NCI-H2196 (cell line): Measurements from ENCODE around the gene KDM6B.

Source experiments
- DNase-seq: peaks from one replicate; lab custom pipeline; 2025; ENCODE audit not compliant: unreplicated experiment; lab: John Stamatoyannopoulos, UW

KDM6B gene

DNA sequence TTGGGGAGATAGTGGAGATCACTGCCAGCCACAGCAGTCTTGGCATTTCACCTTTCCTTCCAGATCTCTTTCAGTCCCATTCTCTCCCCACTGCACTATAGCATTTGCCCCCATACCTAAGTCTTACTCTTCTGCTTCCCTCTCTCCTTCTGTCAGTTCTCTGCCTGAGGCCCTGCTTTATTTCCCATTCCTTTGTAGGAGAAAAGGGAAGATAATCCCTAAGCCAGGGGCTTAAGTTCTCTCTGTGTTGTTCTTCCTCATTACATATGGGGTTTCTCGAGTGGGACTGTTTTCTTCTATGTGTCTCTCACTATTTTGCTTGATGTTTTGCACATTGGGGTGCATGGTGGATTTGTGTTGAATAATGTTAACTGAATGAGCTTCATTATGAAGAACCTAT, 6.4 kb downstream of the KDM6B start:
- no peak for DNase-seq

DNA sequence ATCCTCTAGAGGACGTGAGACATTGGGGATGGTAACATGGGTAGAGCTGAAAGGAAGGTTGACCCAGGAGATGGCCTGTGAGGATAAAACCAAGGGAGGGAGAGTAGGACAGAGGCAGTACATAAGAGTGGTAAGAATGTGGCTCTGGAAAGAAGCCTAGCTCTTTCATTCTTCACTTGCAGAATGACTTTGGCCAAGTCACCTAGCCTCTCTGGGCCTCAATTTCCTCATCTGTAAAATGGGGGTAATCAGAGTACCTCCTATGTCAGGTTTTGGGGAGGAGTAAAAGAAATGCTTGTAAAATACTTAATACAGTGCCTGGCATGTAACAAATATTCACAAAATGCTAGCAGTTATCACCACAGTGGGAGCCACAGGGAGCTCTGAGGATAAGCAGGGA, 6.9 kb downstream of the KDM6B start:
- DNase-seq = no peak

DNA sequence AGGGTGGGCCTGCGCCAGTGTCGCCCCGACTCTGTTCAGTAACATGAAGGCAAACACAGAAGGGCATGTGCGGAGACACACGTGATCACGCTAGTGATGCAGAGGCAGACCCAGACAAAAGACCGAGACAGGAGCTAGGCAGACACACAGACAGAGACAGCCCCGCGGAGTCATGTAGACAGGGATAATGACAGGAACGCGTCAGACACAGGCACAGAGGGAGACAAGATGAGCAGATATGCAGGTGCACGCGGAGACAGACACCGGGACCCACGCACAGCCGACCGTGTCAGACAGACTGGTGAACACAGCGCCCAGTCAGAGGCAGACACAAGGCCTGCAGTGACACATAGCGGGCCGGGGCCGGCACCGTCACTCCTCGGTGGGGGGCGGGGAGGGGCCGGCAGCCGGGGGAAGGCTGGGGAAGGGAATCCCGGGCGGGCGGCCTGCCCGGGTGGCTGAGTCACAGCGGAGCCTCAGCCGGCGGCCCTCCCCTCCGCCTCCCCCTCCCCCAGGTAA, 7.4 kb downstream of the KDM6B start:
- DNase-seq = peak; percentile 41

DNA sequence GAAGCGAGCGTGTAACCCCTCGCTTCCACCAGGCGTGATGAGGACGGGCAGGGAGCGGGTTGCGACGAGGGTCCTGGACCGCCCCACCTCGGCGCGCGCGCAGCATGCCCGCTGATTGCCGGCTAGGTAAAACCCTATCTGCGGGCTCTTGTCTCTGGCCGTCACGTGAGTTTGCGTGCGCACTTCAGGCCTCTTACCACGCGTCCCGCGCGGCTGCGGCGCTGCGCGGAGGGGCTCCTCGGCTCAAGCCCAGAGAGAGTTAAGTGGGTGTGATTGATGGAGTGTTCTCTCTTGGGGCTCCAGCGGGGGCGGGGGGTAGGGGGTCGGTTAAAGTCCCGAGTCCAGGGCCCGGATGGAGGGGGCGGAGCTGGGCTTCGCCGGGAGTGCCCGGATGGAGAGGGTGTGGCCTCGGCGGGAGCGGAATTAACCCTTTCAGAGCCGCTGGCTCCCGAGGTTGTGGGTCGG, 7.9 kb downstream of the KDM6B start:
- peak; percentile 72 for DNase-seq

DNA sequence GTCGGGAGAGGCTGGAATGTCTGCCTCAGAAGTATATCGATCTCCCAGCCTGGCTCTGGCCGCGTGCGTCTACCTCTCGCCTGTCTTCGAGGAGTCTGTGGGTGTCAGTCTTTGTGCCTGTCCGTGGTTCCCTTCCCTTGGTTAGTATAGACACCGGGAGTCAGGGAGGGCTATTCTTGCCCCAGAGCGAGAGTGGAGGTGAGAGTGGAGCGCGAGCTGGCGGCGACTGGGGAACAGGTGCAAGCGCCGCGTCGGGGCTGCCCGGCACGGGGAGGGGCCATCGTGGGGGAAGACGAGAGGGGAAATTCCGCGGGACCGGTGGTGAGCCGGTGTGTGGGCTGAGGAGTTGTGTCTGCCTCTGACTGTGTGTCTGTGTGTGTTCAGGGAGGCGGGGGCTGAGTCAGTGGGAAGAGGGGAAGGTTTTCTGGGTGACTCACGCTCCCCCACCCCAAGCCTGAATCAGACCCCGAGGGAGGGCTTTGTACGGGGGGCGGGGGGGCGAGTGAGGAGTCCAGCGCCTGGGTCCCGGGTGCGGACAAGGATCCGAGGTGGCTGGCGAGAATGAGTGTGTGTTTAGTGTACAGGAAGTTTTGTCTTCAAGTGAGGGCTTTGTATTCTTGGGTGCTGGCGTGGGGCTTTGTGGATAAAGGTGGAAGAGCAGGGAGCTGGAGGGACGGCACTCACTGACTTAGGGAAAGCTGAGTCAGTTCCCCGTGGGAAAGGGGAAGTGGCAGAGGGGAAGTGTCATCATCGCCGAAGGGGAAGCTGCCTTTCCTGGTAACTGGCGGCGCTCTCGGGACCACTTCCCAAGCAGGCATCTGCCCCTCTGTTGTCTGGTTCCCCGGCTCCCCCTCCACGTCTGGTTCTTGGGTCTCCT, 8.6 kb downstream of the KDM6B start:
- DNase-seq = no peak

DNA sequence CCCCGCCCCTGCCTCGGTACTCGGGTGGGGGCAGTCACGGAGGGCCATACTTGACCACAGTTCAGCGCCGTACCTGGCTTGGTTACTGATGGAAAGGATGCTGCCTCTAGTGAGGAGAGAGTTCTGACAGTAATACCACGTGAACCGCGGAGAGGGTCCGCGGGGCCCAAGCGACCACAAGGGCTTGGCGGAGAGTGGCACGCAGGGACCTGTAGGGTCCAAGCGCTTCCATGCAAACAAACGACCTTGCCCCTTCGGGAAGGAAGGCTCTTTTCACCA, 9.2 kb downstream of the KDM6B start:
- DNase-seq = no peak

DNA sequence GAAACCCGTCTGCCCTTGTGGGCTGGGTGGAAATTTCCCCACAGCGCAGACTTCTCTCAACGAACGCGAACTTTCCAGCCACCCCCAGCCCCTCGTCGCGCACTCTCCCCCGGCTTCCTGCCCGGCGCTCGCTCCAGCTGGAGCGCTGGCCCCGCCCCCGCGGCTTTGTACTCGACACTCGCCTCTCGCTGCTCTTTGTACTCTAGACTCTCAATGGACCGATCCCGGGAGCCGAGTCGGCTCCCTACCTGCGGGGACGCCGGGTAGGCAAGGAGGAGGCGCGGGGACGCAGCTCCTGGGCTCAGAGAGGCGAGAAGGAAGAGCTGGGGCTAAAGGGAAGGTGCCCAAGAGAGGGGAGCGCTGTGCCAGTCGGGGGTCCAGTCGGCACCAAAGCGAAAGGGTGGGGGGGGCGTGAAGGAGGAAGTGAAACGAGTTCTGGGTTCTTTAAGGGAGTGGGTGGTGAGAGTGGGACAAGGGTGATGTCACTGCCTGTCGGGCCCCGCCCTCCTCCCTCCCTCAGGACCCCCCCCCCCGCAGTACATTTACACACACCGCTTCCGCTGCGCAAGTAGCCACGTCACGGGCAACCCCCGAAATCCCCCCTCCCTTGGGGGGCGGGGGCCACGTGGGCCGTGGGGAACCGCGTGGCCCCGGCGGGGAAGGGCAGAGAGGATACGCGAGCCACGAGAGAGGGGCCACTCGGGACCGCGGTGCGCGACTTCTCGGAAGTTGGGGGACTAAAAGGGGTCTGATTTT, 9.7 kb downstream of the KDM6B start:
- DNase-seq = peak; percentile 74

DNA sequence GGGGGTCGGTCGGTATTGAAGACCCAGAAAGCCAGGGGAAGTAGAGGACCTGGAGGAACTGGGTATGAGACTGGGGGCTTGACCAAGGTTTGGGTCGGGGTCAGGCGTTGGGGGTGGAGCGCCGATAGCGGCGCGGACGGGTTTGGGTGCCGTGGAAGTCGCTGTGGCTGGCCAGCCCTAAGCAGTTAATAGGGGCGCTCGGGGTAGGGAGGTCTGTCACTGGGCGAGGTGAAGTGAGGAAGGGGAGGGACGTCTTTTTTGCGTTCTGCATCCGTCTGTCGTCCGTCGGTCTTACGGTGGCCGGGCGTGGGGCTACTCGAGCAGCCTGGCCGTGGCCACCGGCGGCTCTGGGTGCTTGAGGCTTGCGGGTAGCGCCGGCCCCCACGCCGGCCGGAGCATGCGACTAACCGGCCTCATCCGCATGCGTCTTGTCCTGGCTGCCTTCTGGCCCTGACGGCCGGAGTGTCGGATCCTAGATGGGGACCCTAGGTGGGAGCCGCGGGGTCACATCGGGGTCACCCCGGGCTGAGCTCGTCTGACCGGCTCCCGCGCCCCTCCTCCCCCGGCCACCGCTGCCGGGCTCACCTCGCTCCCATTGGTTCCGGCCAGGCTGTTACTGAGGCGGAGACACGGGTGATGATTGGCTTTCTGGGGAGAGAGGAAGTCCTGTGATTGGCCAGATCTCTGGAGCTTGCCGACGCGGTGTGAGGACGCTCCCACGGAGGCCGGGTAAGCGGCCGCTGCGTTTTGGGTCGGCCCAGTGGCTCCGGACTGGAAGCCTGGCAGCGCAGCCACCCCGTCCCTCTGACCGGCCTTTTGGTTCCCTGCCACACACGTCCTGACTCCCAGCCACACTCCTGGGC, 10.5 kb downstream of the KDM6B start:
- peak; percentile 75 for DNase-seq

DNA sequence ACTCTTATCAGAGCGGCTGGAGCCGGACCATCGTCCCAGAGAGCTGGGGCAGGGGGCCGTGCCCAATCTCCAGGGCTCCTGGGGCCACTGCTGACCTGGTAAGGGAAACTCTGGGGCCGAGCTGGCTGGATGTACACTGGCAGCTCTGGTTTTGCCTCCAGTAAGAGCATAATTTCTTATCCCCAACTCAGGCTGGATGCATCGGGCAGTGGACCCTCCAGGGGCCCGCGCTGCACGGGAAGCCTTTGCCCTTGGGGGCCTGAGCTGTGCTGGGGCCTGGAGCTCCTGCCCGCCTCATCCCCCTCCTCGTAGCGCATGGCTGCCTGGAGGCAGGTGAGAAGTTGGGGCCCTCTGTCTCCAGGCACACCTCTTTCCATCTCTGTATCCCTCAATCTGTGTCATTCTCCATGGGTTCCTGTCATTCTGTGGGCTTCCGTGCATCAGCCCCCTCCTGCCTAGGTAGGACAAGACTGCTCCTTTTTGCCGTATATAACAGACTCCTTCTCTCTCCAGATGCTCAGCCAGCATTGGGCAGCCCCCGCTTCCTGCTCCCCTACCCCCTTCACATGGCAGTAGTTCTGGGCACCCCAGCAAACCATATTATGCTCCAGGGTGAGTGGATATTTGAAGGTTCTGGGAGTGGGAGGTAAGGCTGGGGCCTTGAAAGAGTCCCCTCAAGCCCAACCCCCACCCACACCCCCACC, 11.5 kb downstream of the KDM6B start:
- DNase-seq = no peak

DNA sequence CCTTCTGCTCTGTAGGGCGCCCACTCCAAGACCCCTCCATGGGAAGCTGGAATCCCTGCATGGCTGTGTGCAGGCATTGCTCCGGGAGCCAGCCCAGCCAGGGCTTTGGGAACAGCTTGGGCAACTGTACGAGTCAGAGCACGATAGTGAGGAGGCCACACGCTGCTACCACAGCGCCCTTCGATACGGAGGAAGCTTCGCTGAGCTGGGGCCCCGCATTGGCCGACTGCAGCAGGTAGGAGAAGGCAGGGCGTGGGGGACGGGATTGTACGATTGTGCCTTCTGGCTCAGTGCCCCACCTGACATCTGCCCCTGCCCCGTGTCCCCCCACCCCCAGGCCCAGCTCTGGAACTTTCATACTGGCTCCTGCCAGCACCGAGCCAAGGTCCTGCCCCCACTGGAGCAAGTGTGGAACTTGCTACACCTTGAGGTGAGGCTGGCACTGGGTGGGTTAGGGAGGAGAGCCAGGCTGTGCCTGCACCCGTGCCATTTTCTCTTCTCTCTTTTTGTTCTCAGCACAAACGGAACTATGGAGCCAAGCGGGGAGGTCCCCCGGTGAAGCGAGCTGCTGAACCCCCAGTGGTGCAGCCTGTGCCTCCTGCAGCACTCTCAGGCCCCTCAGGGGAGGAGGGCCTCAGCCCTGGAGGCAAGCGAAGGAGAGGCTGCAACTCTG, 12.2 kb downstream of the KDM6B start:
- no peak for DNase-seq

DNA sequence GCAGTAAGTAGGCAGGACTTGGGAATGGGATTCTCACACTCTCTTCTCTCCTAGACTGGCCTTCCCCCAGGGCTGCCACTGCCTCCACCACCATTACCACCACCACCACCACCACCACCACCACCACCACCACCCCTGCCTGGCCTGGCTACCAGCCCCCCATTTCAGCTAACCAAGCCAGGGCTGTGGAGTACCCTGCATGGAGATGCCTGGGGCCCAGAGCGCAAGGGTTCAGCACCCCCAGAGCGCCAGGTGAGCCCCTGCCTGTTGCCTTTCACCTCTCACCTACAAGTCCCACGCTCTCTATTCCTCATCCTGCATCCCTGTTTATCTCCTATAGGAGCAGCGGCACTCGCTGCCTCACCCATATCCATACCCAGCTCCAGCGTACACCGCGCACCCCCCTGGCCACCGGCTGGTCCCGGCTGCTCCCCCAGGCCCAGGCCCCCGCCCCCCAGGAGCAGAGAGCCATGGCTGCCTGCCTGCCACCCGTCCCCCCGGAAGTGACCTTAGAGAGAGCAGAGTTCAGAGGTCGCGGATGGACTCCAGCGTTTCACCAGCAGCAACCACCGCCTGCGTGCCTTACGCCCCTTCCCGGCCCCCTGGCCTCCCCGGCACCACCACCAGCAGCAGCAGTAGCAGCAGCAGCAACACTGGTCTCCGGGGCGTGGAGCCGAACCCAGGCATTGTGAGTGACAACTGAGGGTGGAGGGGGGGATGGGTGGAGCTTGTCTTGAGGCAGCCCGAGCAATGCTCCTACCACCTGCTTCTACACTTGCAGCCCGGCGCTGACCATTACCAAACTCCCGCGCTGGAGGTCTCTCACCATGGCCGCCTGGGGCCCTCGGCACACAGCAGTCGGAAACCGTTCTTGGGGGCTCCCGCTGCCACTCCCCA, 13.0 kb downstream of the KDM6B start:
- no peak for DNase-seq

DNA sequence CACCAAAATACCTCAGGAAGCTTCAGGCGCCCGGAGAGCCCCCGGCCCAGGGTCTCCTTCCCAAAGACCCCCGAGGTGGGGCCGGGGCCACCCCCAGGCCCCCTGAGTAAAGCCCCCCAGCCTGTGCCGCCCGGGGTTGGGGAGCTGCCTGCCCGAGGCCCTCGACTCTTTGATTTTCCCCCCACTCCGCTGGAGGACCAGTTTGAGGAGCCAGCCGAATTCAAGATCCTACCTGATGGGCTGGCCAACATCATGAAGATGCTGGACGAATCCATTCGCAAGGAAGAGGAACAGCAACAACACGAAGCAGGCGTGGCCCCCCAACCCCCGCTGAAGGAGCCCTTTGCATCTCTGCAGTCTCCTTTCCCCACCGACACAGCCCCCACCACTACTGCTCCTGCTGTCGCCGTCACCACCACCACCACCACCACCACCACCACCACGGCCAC, 14.1 kb downstream of the KDM6B start:
- DNase-seq = no peak

DNA sequence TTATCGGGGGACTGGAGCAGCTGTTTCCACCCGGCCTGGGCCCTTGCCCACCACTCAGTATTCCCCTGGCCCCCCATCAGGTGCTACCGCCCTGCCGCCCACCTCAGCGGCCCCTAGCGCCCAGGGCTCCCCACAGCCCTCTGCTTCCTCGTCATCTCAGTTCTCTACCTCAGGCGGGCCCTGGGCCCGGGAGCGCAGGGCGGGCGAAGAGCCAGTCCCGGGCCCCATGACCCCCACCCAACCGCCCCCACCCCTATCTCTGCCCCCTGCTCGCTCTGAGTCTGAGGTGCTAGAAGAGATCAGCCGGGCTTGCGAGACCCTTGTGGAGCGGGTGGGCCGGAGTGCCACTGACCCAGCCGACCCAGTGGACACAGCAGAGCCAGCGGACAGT, 14.7 kb downstream of the KDM6B start:
- DNase-seq = no peak

DNA sequence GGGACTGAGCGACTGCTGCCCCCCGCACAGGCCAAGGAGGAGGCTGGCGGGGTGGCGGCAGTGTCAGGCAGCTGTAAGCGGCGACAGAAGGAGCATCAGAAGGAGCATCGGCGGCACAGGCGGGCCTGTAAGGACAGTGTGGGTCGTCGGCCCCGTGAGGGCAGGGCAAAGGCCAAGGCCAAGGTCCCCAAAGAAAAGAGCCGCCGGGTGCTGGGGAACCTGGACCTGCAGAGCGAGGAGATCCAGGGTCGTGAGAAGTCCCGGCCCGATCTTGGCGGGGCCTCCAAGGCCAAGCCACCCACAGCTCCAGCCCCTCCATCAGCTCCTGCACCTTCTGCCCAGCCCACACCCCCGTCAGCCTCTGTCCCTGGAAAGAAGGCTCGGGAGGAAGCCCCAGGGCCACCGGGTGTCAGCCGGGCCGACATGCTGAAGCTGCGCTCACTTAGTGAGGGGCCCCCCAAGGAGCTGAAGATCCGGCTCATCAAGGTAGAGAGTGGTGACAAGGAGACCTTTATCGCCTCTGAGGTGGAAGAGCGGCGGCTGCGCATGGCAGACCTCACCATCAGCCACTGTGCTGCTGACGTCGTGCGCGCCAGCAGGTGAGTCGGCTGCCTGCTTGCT, 15.2 kb downstream of the KDM6B start:
- DNase-seq = no peak

DNA sequence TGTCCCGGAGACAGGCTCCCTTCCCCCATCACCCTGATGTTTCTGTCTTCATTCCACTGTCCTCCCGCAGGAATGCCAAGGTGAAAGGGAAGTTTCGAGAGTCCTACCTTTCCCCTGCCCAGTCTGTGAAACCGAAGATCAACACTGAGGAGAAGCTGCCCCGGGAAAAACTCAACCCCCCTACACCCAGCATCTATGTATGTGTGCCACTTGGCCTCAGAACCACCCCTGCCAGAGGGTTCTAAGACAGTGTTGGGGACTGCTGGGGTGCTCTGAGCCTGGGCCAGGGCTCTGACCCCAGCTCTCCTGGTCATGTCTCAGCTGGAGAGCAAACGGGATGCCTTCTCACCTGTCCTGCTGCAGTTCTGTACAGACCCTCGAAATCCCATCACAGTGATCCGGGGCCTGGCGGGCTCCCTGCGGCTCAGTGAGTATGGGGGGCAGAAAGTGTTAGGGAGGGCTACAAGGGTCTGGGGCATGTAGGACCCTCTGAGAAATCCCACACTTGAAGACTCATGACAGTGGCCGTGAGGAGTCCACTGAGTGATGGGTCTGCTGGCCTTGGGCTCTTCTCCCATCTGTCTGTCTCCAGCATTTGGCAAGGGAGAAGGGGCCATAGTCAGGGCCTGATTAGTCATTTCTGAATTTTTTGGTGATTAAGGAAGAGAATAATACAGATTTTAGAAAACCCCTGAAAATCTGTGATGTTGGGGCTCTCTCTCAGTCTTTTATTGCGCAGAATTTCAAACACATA, 15.9 kb downstream of the KDM6B start:
- DNase-seq = no peak

DNA sequence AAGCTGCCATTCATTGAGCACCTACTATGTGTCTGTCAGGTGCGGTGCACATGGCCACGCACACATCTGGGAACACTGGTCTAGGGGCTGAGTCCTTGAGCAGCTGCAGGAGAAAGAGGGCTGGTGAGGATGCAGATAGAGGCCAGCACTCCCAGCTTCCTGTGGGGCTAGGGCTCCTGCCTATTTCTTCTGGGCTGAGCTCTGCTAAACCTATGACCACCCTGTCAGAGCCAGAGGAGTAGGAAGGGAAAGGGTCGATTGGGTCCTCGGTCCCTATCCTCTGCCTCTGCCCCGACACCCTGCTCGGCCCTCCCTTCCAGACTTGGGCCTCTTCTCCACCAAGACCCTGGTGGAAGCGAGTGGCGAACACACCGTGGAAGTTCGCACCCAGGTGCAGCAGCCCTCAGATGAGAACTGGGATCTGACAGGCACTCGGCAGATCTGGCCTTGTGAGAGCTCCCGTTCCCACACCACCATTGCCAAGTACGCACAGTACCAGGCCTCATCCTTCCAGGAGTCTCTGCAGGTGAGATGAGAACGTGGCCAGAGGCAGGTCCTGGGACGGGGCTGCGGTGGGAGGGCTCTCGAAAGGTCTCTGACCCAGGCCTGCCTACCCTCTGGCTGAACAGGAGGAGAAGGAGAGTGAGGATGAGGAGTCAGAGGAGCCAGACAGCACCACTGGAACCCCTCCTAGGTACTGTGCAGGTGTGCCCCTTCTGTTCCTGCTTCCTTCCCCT, 16.9 kb downstream of the KDM6B start:
- no peak for DNase-seq
